ENCODE measurements around the gene SNAPC2.
"Not testable (repeated sequence)": the region's sequence is repeated elsewhere in the genome, so short reads cannot be mapped to it uniquely, and the experiment has no call there.

Gene SNAPC2

GRCh38 chr19:7910321-7911161 lies 9.6 kb upstream of the SNAPC2 start:
- DNase-seq = no peak

GRCh38 chr19:7911508-7912143 lies 8.5 kb upstream of the SNAPC2 start:
- DNase-seq = no peak

GRCh38 chr19:7912144-7912696 lies 7.9 kb upstream of the SNAPC2 start:
- no peak for DNase-seq

- DNase-seq = no peak
These were observed 7.2 kb upstream of the SNAPC2 start for GRCh38 chr19:7912697-7913564.

GRCh38 chr19:7913652-7914051 lies 6.5 kb upstream of the SNAPC2 start:
- DNase-seq = no peak

GRCh38 chr19:7914099-7914498 lies 6.0 kb upstream of the SNAPC2 start:
- no peak for DNase-seq

- DNase-seq = no peak
These were observed 5.5 kb upstream of the SNAPC2 start, which contains the start of gene TGFBR3L for GRCh38 chr19:7914598-7915045. TSS of gene TGFBR3L (plus strand) at chr19:7914830.

GRCh38 chr19:7915250-7916102 lies 4.7 kb upstream of the SNAPC2 start:
- no peak for DNase-seq

GRCh38 chr19:7916103-7916954 lies 3.8 kb upstream of the SNAPC2 start:
- peak; percentile 85 for DNase-seq

- no peak for DNase-seq
These were observed 3.2 kb upstream of the SNAPC2 start for GRCh38 chr19:7916955-7917266.

GRCh38 chr19:7917267-7918061 lies 2.7 kb upstream of the SNAPC2 start:
- DNase-seq = peak; percentile 78

- not testable (repeated sequence) for DNase-seq
These were observed 2.0 kb upstream of the SNAPC2 start for GRCh38 chr19:7918062-7918614.

- DNase-seq = no peak
These were observed 1.3 kb upstream of the SNAPC2 start for GRCh38 chr19:7918615-7919421.

- peak; percentile 99 for DNase-seq
These were observed 572 bp downstream of the SNAPC2 start for GRCh38 chr19:7920519-7921301.

GRCh38 chr19:7921302-7921966 lies 1.3 kb downstream of the SNAPC2 start:
- DNase-seq = no peak

GRCh38 chr19:7921967-7922835 lies 2.1 kb downstream of the SNAPC2 start:
- no peak for DNase-seq

GRCh38 chr19:7922836-7923195 lies 2.7 kb downstream of the SNAPC2 start:
- DNase-seq = no peak

All from activated CD8-positive, alpha-beta memory T cell treated with anti-CD3 and anti-CD28 coated beads, Interleukin-2, amount 50 U/mL, for 48 hours (primary cell).